Skeletal muscle tissue (tissue), 4 donors: Measurements from ENCODE around the gene OGDH. TPM values are rescaled to one million over a fixed set of nuclear protein-coding genes. Genes with fewer than 3 reads are reported as not detected.

Source experiments
- H3K27ac ChIP-seq: one replicate; pipeline ENCODE4 v1.7.0; 2013; ENCODE audit warnings: mild to moderate bottlenecking, low read depth, low read length, inconsistent platforms
- H3K27me3 ChIP-seq, 3 donors: one replicate each; pipeline ENCODE4 v1.7.0; 2013; ENCODE audit warnings: low read length in 3 of 3; ENCODE audit not compliant: control insufficient read depth in 3 of 3, insufficient read depth in 3 of 3
- H3K36me3 ChIP-seq, 3 donors: one replicate each; pipeline ENCODE4 v1.7.0; 2013; ENCODE audit warnings: low read length in 3 of 3; ENCODE audit not compliant: control insufficient read depth in 3 of 3, insufficient read depth in 3 of 3
- H3K4me1 ChIP-seq, 3 donors: one replicate each; pipeline ENCODE4 v1.7.0; 2013; ENCODE audit warnings: low read length in 3 of 3, mild to moderate bottlenecking in 3 of 3; ENCODE audit not compliant: control insufficient read depth in 3 of 3, insufficient read depth in 3 of 3
- H3K4me3 ChIP-seq, 3 donors: one replicate each; pipeline ENCODE4 v1.7.0; 2013; ENCODE audit warnings: low read length in 3 of 3
- H3K9ac ChIP-seq, 3 donors: one replicate each; pipeline ENCODE4 v1.7.0; 2013; ENCODE audit warnings: low read length in 3 of 3, mild to moderate bottlenecking in 3 of 3, moderate library complexity in 2 of 3, low read depth in 1 of 3
- H3K9me3 ChIP-seq, 3 donors: one replicate each; pipeline ENCODE4 v1.7.0; 2013; ENCODE audit warnings: low read length in 3 of 3; ENCODE audit not compliant: control insufficient read depth in 3 of 3
- total RNA-seq: library from RNA; depleted of rRNA; stranded (reverse); fragments of >200 nt; gene quantifications from one replicate; pipeline ENCODE4 v1.2.3, GENCODE V29; 2014
- donor health status: Osteomylitis.

The OGDH gene
- total RNA-seq, 1 donor from 2014 or later, result 70.5 TPM

DNA sequence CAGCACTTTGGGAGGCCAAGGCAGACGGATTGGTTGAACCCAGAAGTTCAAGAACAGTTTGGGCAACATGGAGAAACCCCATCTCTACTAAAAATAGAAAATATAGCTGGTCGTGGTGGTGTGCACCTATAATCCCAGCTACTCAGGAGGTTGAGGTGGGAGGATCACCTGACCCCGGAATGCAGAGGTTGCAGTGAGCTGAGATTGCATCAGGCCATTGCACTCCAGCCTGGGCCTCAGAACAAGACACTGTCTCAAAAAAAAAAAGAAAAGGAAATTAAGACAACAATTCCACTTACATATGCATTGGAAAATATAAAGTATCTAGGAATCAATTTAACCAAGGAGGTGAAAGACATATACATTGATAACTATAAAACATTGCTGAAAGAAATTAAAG, 7.2 kb upstream of the OGDH start:
- Histone ChIP-seq H3K27me3 (no peaks in the 10 kb centered on the region), H3K36me3 (no peaks in the 10 kb centered on the region), H3K4me3 (no peak overlapping the region), H3K9me3 (no peaks in the 10 kb centered on the region), H3K4me1 (peaks cover 6 to 9% (median 8%) of the 10 kb centered on the region in 3 donors), H3K27ac (no peak overlapping the region), H3K9ac (no peak overlapping the region)

DNA sequence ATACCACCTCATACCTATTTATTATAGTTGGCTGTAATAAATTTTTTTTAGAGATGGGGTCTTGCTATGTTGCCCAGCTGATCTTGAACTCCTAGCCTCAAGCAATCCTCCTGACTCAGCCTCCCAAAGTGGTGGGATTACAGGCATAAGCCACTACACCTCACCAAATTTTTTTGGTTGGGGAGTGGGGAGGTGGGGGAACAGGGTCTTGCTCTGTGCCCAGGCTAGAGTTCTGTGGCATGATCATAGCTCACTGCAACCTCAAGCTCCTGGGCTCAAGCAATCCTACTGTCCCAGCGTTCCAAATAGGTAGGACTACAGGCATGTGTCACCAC, 3.9 kb upstream of the OGDH start:
- no peak overlapping the region for H3K4me3 ChIP-seq
- peaks cover 0 to 10% (median 3%) of the 10 kb centered on the region in 3 donors for H3K4me1 ChIP-seq
- no peak overlapping the region for H3K27ac ChIP-seq
- H3K9ac ChIP-seq, result no peak overlapping the region
- no peaks in the 10 kb centered on the region for H3K27me3 ChIP-seq
- no peaks in the 10 kb centered on the region for H3K36me3 ChIP-seq
- H3K9me3 ChIP-seq, result no peaks in the 10 kb centered on the region

DNA sequence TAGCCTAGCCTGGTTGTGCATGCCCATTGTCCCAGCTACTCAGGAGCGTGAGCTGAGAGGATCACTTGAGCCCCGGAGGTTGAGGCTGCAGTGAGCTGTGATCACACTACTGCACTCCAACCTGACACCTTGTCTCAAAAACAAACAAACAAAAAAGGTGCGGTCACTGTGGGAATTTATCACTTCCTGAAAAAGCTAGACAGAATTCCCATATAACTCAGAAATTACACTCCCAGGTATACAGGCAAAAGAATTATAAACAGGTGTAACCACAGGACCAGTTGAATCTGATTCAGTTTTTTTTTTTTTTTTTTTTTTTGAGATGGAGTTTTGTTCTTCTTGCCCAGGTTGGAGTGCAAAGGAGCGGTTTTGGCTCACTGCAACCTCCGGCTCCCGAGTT, 3.2 kb upstream of the OGDH start:
- no peak overlapping the region for H3K27ac ChIP-seq
- peaks cover 0 to 2% (median 0%) of the 10 kb centered on the region in 3 donors for H3K36me3 ChIP-seq
- H3K4me3 ChIP-seq, result no peak overlapping the region
- no peaks in the 10 kb centered on the region for H3K27me3 ChIP-seq
- no peak overlapping the region for H3K9ac ChIP-seq
- H3K9me3 ChIP-seq, result no peaks in the 10 kb centered on the region
- H3K4me1 ChIP-seq, result peaks cover 3 to 16% (median 3%) of the 10 kb centered on the region in 3 donors

DNA sequence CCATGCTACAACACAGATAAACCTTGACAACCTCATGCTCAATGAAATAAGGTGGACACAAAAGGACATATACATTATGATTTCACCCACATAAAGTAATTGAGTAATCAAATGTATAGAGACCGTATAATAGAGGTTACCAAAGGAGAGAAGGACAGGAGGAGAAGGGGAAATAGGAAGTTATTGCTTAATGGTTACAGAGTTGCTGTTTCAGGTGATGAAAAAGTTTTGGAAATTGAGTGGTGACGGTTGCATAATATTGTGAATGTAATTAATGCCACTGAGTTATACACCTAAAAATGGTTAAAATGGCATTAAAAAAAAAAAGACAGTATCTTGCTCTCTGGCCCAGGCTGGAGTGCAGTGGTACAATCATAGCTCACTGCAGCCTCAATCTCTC, 1.5 kb upstream of the OGDH start:
- no peak overlapping the region for H3K27ac ChIP-seq
- no peaks in the 10 kb centered on the region for H3K27me3 ChIP-seq
- no peak overlapping the region for H3K4me3 ChIP-seq
- peaks cover 6 to 23% (median 8%) of the 10 kb centered on the region in 3 donors for H3K4me1 ChIP-seq
- no peak overlapping the region for H3K9ac ChIP-seq
- peaks cover 0 to 2% (median 0%) of the 10 kb centered on the region in 3 donors for H3K36me3 ChIP-seq
- H3K9me3 ChIP-seq, result no peaks in the 10 kb centered on the region

DNA sequence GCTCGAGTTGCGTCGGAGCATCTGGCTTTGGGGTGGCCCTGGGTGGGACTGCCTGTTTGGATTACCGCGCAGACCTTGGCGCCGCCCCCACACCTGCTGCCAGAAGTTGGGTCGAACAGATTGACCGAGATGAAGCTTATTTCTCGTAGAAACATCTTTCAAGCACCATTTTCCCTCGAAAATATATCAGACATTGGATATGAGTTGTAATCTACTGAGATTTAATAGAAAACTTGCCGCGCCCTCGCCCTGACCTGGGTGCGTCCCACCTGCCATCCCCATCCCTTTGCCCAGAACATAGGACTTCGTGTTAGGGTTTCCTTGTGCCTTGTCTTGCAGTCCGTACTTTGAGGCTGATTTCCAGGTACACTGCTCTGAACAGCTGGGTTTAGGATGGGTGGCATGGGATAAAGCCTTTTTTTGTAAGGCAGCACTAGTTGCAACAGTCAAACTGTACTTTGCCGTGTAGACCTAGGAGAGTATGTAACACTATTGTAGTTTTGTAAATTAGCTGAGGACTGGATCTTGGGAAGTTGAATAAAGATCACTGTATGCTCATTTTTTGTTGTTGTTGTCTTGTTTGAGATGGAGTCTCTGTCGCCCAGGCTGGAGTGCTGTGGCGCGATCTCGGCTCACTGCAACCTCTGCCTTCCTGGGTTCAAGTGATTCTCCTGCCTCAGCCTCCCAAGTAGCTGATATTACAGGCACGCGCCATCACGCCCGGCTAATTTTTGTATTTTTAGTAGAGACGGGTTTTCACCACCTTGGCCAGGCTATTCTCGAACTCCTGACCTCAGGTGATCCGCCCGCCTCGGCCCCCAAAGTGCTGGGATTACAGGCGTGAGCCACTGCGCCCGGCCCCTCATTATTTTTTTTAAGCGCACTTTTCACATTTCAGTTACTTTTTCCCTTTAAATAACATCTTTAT, 978 bp downstream of the OGDH start:
- H3K9ac ChIP-seq, result peak overlapping the region; percentile 91 to 96 (median 96)
- no peaks in the 10 kb centered on the region for H3K27me3 ChIP-seq
- H3K27ac ChIP-seq, result peak overlapping the region; percentile 96
- peak overlapping the region; percentile 95 to 96 (median 95) for H3K4me3 ChIP-seq
- peaks cover 0 to 2% (median 0%) of the 10 kb centered on the region in 3 donors for H3K36me3 ChIP-seq
- no peaks in the 10 kb centered on the region for H3K9me3 ChIP-seq
- peaks cover 6 to 23% (median 8%) of the 10 kb centered on the region in 3 donors for H3K4me1 ChIP-seq

DNA sequence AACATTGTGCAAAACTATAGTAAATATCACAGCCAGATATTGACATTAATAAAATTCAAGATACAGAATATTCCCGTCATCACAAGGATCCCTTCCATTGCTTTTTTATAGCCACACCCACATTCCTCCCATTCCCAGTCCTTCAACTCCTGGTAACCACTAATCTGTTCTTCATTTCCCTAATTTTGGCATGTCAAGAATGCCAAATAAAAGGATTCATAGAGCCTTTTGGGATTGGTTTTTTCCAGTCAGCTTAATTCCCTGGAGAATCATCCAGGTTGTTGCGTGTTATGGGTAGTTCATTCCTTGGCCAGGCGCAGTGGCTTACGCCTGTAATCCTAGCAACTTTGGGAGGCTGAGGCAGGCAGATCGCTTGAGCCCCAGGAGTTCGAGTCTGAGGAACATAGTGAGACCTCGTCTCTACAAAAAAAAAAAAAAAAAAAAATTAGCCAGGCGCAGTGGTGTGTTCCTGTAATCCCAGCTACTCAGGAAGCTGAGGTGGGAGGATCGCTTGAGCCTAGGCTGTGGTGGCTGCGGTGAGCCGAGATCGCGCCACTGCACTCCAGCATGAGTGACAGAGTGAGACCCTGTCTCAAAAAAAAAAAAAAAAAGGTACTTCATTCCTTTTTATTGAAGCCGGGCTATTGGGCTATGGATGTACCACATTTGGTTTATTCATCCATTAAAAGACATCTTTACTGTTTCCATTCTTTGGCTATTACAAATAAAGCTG, 2.7 kb downstream of the OGDH start:
- no peak overlapping the region for H3K9ac ChIP-seq
- no peak overlapping the region for H3K27ac ChIP-seq
- no peaks in the 10 kb centered on the region for H3K9me3 ChIP-seq
- H3K4me1 ChIP-seq, result peaks cover 6 to 23% (median 8%) of the 10 kb centered on the region in 3 donors
- H3K27me3 ChIP-seq, result no peaks in the 10 kb centered on the region
- H3K4me3 ChIP-seq, result no peak overlapping the region
- H3K36me3 ChIP-seq, result peaks cover 0 to 2% (median 0%) of the 10 kb centered on the region in 3 donors

DNA sequence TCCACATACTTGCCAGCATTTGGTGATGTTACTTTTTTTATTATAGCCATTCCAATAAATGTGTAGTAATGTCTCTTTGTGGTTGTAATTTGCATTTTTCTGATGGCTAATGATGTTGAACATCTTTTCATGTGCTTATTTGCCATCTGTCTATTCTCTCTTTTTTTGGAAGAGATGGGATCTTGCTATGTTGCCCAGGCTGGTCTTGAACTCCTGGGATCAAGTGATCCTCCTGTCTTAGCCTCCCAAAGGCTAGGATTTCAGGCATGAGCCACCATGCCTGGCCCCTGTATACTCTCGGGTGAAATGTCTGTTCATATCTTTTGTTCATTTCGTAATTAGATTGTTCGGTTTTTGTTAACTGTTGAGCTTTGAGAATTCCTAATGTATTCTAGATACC, 3.4 kb downstream of the OGDH start:
- no peaks in the 10 kb centered on the region for H3K27me3 ChIP-seq
- H3K36me3 ChIP-seq, result peaks cover 0 to 2% (median 0%) of the 10 kb centered on the region in 3 donors
- H3K9me3 ChIP-seq, result no peaks in the 10 kb centered on the region
- no peak overlapping the region for H3K27ac ChIP-seq
- H3K4me3 ChIP-seq, result no peak overlapping the region
- peaks cover 12 to 27% (median 12%) of the 10 kb centered on the region in 3 donors for H3K4me1 ChIP-seq
- H3K9ac ChIP-seq, result no peak overlapping the region

DNA sequence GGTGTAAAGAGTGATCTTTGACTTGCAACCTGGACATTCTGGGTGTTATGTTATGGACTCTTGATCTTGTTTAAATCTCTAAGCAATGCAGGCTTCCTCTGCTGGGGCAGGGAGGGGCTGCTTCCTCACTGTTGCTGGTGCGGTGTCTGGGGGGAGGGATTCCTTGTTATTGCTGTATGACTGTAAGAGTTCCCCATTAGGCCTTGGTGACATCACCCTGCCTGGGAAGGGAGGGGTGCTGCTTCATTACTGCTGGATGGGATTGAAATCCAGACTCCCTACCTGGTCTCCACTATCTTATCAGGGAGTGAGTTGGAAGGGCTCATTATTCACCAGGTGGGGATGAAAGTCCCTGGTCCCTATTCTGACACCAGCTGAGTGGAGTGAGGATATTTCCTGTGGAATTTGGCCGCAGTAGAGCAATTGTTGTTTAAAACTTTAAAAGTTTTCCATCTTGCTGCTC, 8.8 kb downstream of the OGDH start:
- Histone ChIP-seq H3K9ac (no peak overlapping the region), H3K9me3 (no peaks in the 10 kb centered on the region), H3K27ac (no peak overlapping the region), H3K4me3 (peak overlapping the region in 2 of 3 donors; percentile 13 to 45), H3K36me3 (peaks cover 0 to 3% (median 0%) of the 10 kb centered on the region in 3 donors), H3K27me3 (no peaks in the 10 kb centered on the region), H3K4me1 (peaks cover 24 to 48% (median 34%) of the 10 kb centered on the region in 3 donors)

DNA sequence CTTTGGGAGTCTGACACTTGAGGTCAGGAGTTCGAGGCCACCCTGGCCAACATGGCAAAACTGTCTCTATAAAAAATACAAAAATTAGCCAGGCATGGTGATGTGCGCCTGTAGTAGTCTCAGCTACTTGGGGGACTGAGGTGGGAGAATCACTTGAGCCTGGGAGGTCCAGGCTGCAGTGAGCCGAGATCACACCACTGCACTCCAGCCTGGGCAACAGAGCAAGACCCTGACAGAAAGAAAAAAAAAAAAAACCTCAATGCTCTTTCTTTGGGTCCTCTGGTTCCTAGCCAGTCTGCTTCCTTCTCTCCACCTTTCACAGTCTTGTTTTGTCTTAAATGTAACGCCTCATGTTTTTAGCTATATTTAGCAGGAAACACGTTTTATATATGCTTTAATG, 9.4 kb downstream of the OGDH start:
- H3K27ac ChIP-seq, result no peak overlapping the region
- H3K9me3 ChIP-seq, result no peaks in the 10 kb centered on the region
- peaks cover 0 to 3% (median 0%) of the 10 kb centered on the region in 3 donors for H3K36me3 ChIP-seq
- H3K27me3 ChIP-seq, result no peaks in the 10 kb centered on the region
- peaks cover 24 to 48% (median 34%) of the 10 kb centered on the region in 3 donors for H3K4me1 ChIP-seq
- H3K9ac ChIP-seq, result no peak overlapping the region
- no peak overlapping the region for H3K4me3 ChIP-seq

DNA sequence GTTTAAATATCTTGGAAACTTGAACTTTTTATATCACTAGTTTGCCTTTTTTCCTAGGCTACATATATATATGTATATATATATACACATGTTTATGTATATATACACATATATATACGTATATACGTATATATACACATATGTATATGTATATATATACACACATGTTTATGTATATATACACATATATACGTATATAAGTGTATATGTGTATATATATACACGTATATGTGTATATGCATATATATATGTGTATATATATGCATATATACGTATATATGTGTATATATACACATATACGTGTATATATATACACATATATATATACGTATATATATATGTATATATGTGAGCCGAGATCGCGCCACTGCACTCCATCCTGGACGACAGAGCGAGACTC, 10.1 kb downstream of the OGDH start:
- Histone ChIP-seq H3K9ac (no peak overlapping the region), H3K27me3 (no peaks in the 10 kb centered on the region), H3K36me3 (peaks cover 0 to 3% (median 0%) of the 10 kb centered on the region in 3 donors), H3K27ac (no peak overlapping the region), H3K4me3 (no peak overlapping the region), H3K4me1 (peaks cover 30 to 55% (median 40%) of the 10 kb centered on the region in 3 donors), H3K9me3 (no peaks in the 10 kb centered on the region)
